Measurements from ENCODE around the gene PHLDA3.
A peak's percentile ranks its signal among the peaks of the same experiment; 100 is the strongest.

The PHLDA3 gene

GRCh38 chr1:201429736-201430501 lies 39.1 kb downstream of the PHLDA3 start:
- DNase-seq, result no peak

- DNase-seq, result peak; percentile 40 to 70 (median 58)
These were observed 41.0 kb downstream of the PHLDA3 start for GRCh38 chr1:201427963-201428362.

- DNase-seq, result no peak
These were observed 42.3 kb downstream of the PHLDA3 start for GRCh38 chr1:201426479-201427310.

GRCh38 chr1:201424146-201424545 lies 44.8 kb downstream of the PHLDA3 start:
- DNase-seq, result no peak

- no peak for DNase-seq
These were observed 45.3 kb downstream of the PHLDA3 start for GRCh38 chr1:201423655-201424054.

GRCh38 chr1:201422436-201423030 lies 46.5 kb downstream of the PHLDA3 start:
- DNase-seq, result no peak

GRCh38 chr1:201422026-201422425 lies 47.0 kb downstream of the PHLDA3 start:
- DNase-seq, result no peak

- no peak for DNase-seq
These were observed 47.9 kb downstream of the PHLDA3 start for GRCh38 chr1:201421041-201421440.

- DNase-seq, result no peak
These were observed 48.4 kb downstream of the PHLDA3 start for GRCh38 chr1:201420608-201421002.

- DNase-seq, result no peak
These were observed 49.0 kb downstream of the PHLDA3 start for GRCh38 chr1:201419746-201420607.

GRCh38 chr1:201419256-201419655 lies 49.7 kb downstream of the PHLDA3 start:
- DNase-seq, result no peak

GRCh38 chr1:201418461-201418860 lies 50.5 kb downstream of the PHLDA3 start:
- DNase-seq, result no peak
